ENCODE results near the gene DAZAP2. TPM values are rescaled to one million over a fixed set of nuclear protein-coding genes. Genes with fewer than 3 reads are reported as not detected.

DAZAP2 gene
- total RNA-seq, 1 experiment from 2014 or later = 57.4 TPM

GRCh38 chr12:51200806-51201205 lies 37.8 kb upstream of the DAZAP2 start:
- Histone ChIP-seq H4K20me1 (ENCODE audit: low read length) (no peaks in the 10 kb centered on the region), H3K79me2 (ENCODE audit: low read length) (no peaks in the 10 kb centered on the region), H2AFZ (ENCODE audit: low read length) (no peak overlapping the region), H3K27me3 (ENCODE audit: low read length) (no peaks in the 10 kb centered on the region), H3K4me1 (ENCODE audit: insufficient read depth, low read length) (no peaks in the 10 kb centered on the region), H3F3A (ENCODE audit: low read length, unreplicated experiment) (no peaks in the 10 kb centered on the region), H3K9me3 (ENCODE audit: low read length) (no peaks in the 10 kb centered on the region), H3K27ac (ENCODE audit: low read length) (no peak overlapping the region), H3K4me3 (ENCODE audit: low read length) (no peak overlapping the region), H3K9me2 (replicated peaks; ENCODE audit: low read length) (no peaks in the 10 kb centered on the region), H3K9ac (ENCODE audit: low read length) (no peak overlapping the region), H3K4me2 (ENCODE audit: low read length) (no peak overlapping the region), H3K36me3 (ENCODE audit: low read depth, low read length) (no peaks in the 10 kb centered on the region)
- intact Hi-C loops (cut with micrococcal nuclease) = no loop called here
- POLR2A ChIA-PET (ENCODE audit: unreplicated experiment) = no interaction called here
- no TSS peak for BruUV-seq (replicated peaks)
- DNase-seq (no peak), ATAC-seq (no peak)
- TF ChIP-seq EZH2 (IDR thresholded peaks at IDR 0.05; ENCODE audit: low read length, unreplicated experiment) (no peak), EZH2phosphoT487 (IDR thresholded peaks at IDR 0.05; ENCODE audit: borderline replicate concordance, low read length) (no peak), CTCF (conservative IDR thresholded peaks at IDR 0.05; ENCODE audit: low read depth, low read length) (no peak)
- CTCF ChIA-PET = no interaction called here

- no peaks in the 10 kb centered on the region for H3K9me3 ChIP-seq (ENCODE audit: low read length)
- H3K27me3 ChIP-seq (ENCODE audit: low read length) = no peaks in the 10 kb centered on the region
- no peak overlapping the region for H3K9ac ChIP-seq (ENCODE audit: low read length)
- H3K4me2 ChIP-seq (ENCODE audit: low read length) = no peak overlapping the region
- POLR2A ChIA-PET (ENCODE audit: unreplicated experiment) = no interaction called here
- no TSS peak for BruUV-seq (replicated peaks)
- H3K27ac ChIP-seq (ENCODE audit: low read length) = no peak overlapping the region
- no peaks in the 10 kb centered on the region for H3F3A ChIP-seq (ENCODE audit: low read length, unreplicated experiment)
- CTCF ChIA-PET = no interaction called here
- DNase-seq (no peak), ATAC-seq (no peak)
- intact Hi-C loops (cut with micrococcal nuclease) = no loop called here
- H3K4me3 ChIP-seq (ENCODE audit: low read length) = no peak overlapping the region
- no peak overlapping the region for H2AFZ ChIP-seq (ENCODE audit: low read length)
- H4K20me1 ChIP-seq (ENCODE audit: low read length) = no peaks in the 10 kb centered on the region
- no peaks in the 10 kb centered on the region for H3K9me2 ChIP-seq (replicated peaks; ENCODE audit: low read length)
- no peaks in the 10 kb centered on the region for H3K4me1 ChIP-seq (ENCODE audit: insufficient read depth, low read length)
- TF ChIP-seq CTCF (conservative IDR thresholded peaks at IDR 0.05; ENCODE audit: low read depth, low read length) (no peak), EZH2 (IDR thresholded peaks at IDR 0.05; ENCODE audit: low read length, unreplicated experiment) (no peak), EZH2phosphoT487 (IDR thresholded peaks at IDR 0.05; ENCODE audit: borderline replicate concordance, low read length) (no peak)
- H3K36me3 ChIP-seq (ENCODE audit: low read depth, low read length) = no peaks in the 10 kb centered on the region
- H3K79me2 ChIP-seq (ENCODE audit: low read length) = no peaks in the 10 kb centered on the region
Observed at GRCh38 chr12:51202718-51203117, 35.9 kb upstream of the DAZAP2 start.

GRCh38 chr12:51205350-51205749 lies 33.3 kb upstream of the DAZAP2 start:
- no peak for DNase-seq
- no peak overlapping the region for H3K4me2 ChIP-seq (ENCODE audit: low read length)
- TF ChIP-seq EZH2phosphoT487 (IDR thresholded peaks at IDR 0.05; ENCODE audit: borderline replicate concordance, low read length) = no peak
- TF ChIP-seq CTCF (conservative IDR thresholded peaks at IDR 0.05; ENCODE audit: low read depth, low read length) = no peak
- no peak for TF ChIP-seq EZH2 (IDR thresholded peaks at IDR 0.05; ENCODE audit: low read length, unreplicated experiment)
- no peaks in the 10 kb centered on the region for H3K79me2 ChIP-seq (ENCODE audit: low read length)
- no peak overlapping the region for H3K9ac ChIP-seq (ENCODE audit: low read length)
- H3K27me3 ChIP-seq (ENCODE audit: low read length) = no peaks in the 10 kb centered on the region
- no peak for ATAC-seq
- no peaks in the 10 kb centered on the region for H4K20me1 ChIP-seq (ENCODE audit: low read length)
- no peak overlapping the region for H3K27ac ChIP-seq (ENCODE audit: low read length)
- H3K4me1 ChIP-seq (ENCODE audit: insufficient read depth, low read length) = no peaks in the 10 kb centered on the region
- H3K9me2 ChIP-seq (replicated peaks; ENCODE audit: low read length) = no peaks in the 10 kb centered on the region
- H2AFZ ChIP-seq (ENCODE audit: low read length) = no peak overlapping the region
- no peaks in the 10 kb centered on the region for H3K9me3 ChIP-seq (ENCODE audit: low read length)
- no peaks in the 10 kb centered on the region for H3F3A ChIP-seq (ENCODE audit: low read length, unreplicated experiment)
- no peak overlapping the region for H3K4me3 ChIP-seq (ENCODE audit: low read length)
- intact Hi-C loops (cut with micrococcal nuclease) = no loop called here
- H3K36me3 ChIP-seq (ENCODE audit: low read depth, low read length) = no peaks in the 10 kb centered on the region
- ChIA-PET POLR2A (ENCODE audit: unreplicated experiment) (no interaction called here), CTCF (no interaction called here)
- no TSS peak for BruUV-seq (replicated peaks)

All from PC-3 (cell line).